ENCODE results near the gene SRGAP2.
"Not testable (repeated sequence)": the region's sequence is repeated elsewhere in the genome, so short reads cannot be mapped to it uniquely, and the experiment has no call there.

GRCh38 chr1:206246129-206246886 lies 43.0 kb downstream of the SRGAP2 start:
- not testable (repeated sequence) for TF ChIP-seq CTCF (conservative IDR thresholded peaks at IDR 0.05; ENCODE audit: low read depth, low read length); POLR2A (IDR thresholded peaks at IDR 0.05; ENCODE audit: low read depth, low read length); RAD21 (IDR thresholded peaks at IDR 0.05; ENCODE audit: low read length); CHD1 (IDR thresholded peaks at IDR 0.05; ENCODE audit: low read depth, low read length); MAFK (IDR thresholded peaks at IDR 0.05; ENCODE audit: low read depth, low read length); USF2 (IDR thresholded peaks at IDR 0.05; ENCODE audit: low read depth, low read length); MAZ (IDR thresholded peaks at IDR 0.05; ENCODE audit: borderline replicate concordance, low read depth, low read length); CEBPB (IDR thresholded peaks at IDR 0.05; ENCODE audit: low read depth, low read length); RFX5 (IDR thresholded peaks at IDR 0.05; ENCODE audit: low read depth, low read length); SMC3 (IDR thresholded peaks at IDR 0.05; ENCODE audit: low read depth, low read length); RCOR1 (IDR thresholded peaks at IDR 0.05; ENCODE audit: insufficient replicate concordance, low read length)

Measured in IMR-90 (cell line).